WERI-Rb-1 (cell line): ENCODE data around the gene ASB18.

ENCODE experiments used
- DNase-seq: peaks from one replicate; pipeline ENCODE4 v3.0.0-alpha.2; 2020
- H3K27ac ChIP-seq: fragments of 250-450 bp; sonication (Bioruptor Pico); 2 replicates; pipeline ENCODE4 v1.5.1; 2020; ENCODE audit warnings: mild to moderate bottlenecking, moderate library complexity
- H3K27me3 ChIP-seq: fragments of 250-450 bp; sonication (Bioruptor Pico); 2 replicates; pipeline ENCODE4 v1.5.1; 2021; ENCODE audit warnings: mild to moderate bottlenecking, low read depth, moderate library complexity; ENCODE audit not compliant: insufficient read depth, severe bottlenecking
- H3K36me3 ChIP-seq: fragments of 250-450 bp; sonication (Bioruptor Pico); 2 replicates; pipeline ENCODE4 v1.5.1; 2020; ENCODE audit warnings: mild to moderate bottlenecking, moderate library complexity
- H3K4me3 ChIP-seq: 2 replicates; pipeline ENCODE4 v1.5.1; 2011; ENCODE audit warnings: low read depth, mild to moderate bottlenecking, control low read depth, low read length
- H3K9me3 ChIP-seq: fragments of 250-450 bp; sonication (Bioruptor Pico); 2 replicates; pipeline ENCODE4 v1.5.1; 2021; ENCODE audit warnings: mild to moderate bottlenecking, moderate library complexity; ENCODE audit not compliant: severe bottlenecking
- CTCF ChIP-seq: IDR thresholded peaks from 2 replicates; pipeline ENCODE4 v1.5.1; 2011; ENCODE audit warnings: low read depth, mild to moderate bottlenecking, control low read depth, inconsistent platforms, low read length

The ASB18 gene

GRCh38 chr2:236177604-236177966, 86.6 kb downstream of the ASB18 start:
- H3K4me3 ChIP-seq: peak overlapping the region; percentile 65
- H3K9me3 ChIP-seq: peaks cover 4% of the 10 kb centered on the region
- no peak overlapping the region for H3K27ac ChIP-seq
- no peaks in the 10 kb centered on the region for H3K36me3 ChIP-seq
- peaks cover 79% of the 10 kb centered on the region for H3K27me3 ChIP-seq
- DNase-seq: peak; percentile 82
- peak; percentile 96 for TF ChIP-seq CTCF

GRCh38 chr2:236176951-236177350, 87.3 kb downstream of the ASB18 start:
- no peak for DNase-seq
- Histone ChIP-seq H3K27me3 (peaks cover 82% of the 10 kb centered on the region), H3K4me3 (no peak overlapping the region), H3K36me3 (no peaks in the 10 kb centered on the region), H3K9me3 (peaks cover 4% of the 10 kb centered on the region), H3K27ac (no peak overlapping the region)
- no peak for TF ChIP-seq CTCF

GRCh38 chr2:236176417-236176816, 87.8 kb downstream of the ASB18 start:
- Histone ChIP-seq H3K4me3 (no peak overlapping the region), H3K27me3 (peaks cover 83% of the 10 kb centered on the region), H3K27ac (no peak overlapping the region), H3K36me3 (no peaks in the 10 kb centered on the region), H3K9me3 (peaks cover 4% of the 10 kb centered on the region)
- peak; percentile 49 for DNase-seq
- peak; percentile 83 for TF ChIP-seq CTCF

- no peaks in the 10 kb centered on the region for H3K36me3 ChIP-seq
- H3K27me3 ChIP-seq: peaks cover 86% of the 10 kb centered on the region
- TF ChIP-seq CTCF: no peak
- peaks cover 4% of the 10 kb centered on the region for H3K9me3 ChIP-seq
- DNase-seq: no peak
- no peak overlapping the region for H3K4me3 ChIP-seq
- no peak overlapping the region for H3K27ac ChIP-seq
Measured at GRCh38 chr2:236175548-236176150, 88.6 kb downstream of the ASB18 start.

- DNase-seq: no peak
- Histone ChIP-seq H3K9me3 (peaks cover 4% of the 10 kb centered on the region), H3K4me3 (no peak overlapping the region), H3K27me3 (peaks cover 87% of the 10 kb centered on the region), H3K27ac (no peak overlapping the region), H3K36me3 (no peaks in the 10 kb centered on the region)
- no peak for TF ChIP-seq CTCF
Measured at GRCh38 chr2:236173729-236174607, 90.2 kb downstream of the ASB18 start.
